ENCODE data around the gene CCK.
A peak's percentile ranks its signal among the peaks of the same experiment; 100 is the strongest.

CCK gene

GRCh38 chr3:42265059-42265991 is 660 bp downstream of the CCK start:
- no peak for DNase-seq

DNA sequence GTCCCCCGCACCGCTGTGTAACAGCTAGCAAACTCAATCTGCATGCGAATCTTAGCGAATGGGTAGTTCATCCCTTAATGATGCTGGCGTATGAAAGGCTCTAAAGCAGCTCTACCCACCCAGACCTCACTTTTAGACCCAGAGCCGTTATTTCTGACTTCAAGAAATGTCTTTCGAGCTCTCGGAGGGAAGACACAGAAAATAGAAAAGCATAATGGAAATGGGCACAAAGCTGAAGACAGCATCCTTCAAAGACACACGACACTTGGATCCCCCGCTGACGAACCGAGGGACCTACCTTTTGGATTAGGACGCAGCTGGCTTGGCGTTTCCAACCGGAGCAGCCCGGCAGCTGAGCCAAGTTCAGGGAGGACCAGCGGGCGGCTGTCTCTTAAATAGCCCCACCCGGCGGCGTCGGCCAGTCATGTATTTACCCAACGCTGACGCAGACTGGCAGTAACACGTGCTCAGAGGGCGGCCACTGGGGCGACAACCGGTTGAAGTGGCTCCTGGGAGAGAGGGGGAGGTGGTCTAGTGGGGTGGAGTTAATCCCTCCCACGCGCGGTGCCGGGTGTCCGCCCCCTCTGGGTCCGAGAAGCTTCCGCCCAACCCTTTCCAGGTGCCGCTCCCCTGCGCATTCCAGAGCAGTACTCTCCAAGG is 1.5 kb downstream of the CCK start:
- DNase-seq = peak; percentile 13

DNA sequence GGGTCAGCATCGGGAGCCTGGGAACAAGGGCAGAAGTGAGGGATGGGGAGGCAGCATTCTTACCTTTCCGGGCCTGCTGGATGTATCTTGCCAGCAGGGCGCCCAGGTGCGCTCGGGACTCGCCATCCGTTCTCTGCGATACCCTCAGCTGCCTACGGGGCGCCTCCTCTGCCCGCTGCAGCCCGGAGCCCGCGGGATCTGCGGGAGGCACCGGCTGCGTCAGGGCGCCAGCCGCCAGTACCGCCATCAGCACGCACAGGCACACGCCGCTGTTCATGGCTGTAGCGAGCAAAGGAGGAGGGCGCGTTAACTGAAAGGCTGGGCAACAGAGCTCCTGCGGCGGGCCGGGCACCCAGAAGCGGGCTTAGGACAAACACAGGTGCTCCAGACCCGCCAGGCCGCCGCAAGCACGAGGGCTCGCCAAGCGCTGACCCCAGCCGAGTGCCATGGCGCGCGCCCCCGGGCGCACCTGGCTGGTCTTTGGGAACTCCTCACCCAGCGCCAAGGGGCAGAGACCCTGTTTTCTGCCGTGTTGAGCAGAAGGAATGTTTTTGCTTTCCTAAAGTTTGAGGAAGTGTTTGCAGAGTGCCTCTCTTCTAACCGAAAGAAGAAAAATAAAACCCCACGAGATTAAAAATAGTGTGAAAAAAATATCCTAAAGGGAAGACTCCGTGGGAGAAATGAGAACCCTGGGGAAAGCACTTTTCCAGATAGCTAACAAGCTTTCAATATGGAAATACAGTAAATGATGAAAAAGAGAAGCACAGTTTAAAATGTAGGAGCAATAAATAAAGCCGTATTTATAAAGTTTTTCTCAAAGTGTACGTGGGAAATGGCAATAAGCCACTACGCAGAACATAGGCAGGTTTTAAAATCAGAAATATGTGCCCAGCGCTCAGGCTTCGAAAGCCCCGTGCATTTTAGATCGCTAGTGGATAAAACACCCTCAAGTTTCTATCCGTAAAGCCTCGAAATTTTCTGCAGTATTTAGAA is 2.3 kb downstream of the CCK start:
- peak; percentile 9 for DNase-seq

DNA sequence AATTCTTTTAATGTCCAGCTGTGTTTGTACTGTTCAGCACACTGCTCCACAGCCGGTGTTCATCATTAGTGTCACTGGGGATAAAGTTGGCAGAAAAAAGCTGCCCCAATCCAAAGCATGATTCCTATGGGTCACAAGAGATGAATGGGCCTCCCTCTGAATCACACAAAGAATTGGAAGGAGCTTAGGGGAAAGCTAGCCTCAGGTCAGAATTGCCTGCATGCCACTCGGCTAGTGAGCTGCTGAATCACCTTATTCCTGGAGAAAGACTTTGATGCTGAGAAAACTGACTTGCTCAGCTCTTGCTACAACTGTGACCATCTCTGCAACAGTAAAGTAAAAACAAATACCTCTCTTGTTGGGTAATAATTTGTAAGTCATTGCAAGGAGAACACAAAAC is 3.5 kb downstream of the CCK start:
- no peak for DNase-seq

DNA sequence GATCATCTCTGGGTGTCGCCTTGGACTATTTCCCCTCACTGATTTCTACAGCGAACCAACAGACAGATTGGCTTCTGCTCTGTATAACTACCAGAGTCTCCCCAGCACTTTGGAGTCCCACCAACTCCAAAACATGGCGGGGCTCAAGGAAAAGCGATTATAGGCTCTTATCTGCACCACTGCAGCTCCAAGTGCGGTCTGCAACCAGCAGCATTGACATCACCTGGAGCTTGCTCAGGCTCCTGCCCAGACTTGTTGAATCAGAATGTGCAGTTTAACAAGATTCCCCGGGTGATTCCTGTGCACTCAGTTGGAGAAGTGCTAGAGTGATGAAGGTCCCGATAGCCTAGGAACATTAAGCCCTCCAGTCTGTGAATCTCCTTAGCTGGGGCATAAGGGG is 9.0 kb downstream of the CCK start:
- DNase-seq = no peak

DNA sequence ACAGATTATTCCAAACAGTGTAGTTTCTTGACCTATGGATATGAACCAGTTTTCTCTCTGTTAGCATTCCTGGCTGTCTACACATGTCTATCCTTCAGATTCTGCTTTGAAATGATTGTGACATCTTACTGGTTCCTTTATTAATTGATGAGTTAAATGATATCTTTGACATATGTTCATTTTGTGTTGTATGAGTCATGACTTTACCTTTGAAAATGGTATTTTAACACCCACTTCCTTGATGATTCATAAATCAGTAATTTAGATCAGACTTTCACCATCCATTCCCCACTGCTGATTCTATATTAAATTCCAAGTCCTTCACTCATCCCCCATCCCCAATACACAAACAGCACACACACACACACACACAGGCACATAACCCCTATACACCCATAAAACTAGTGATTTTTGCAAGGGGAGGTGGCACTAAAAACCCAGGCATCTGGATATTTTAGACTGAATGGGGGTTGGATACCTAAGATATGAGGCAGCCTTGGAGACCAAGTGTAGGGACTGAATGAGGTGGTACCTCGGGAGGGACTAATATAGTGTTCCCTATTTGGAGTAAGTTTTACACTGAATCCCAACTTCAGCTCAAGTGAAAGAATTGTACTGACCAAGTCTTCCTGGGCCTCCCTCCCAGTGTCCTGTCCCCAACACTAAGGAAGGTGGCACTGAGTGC is 9.7 kb downstream of the CCK start:
- DNase-seq = no peak

- DNase-seq = no peak
Measured at GRCh38 chr3:42254566-42254965, 11.4 kb downstream of the CCK start.

DNA sequence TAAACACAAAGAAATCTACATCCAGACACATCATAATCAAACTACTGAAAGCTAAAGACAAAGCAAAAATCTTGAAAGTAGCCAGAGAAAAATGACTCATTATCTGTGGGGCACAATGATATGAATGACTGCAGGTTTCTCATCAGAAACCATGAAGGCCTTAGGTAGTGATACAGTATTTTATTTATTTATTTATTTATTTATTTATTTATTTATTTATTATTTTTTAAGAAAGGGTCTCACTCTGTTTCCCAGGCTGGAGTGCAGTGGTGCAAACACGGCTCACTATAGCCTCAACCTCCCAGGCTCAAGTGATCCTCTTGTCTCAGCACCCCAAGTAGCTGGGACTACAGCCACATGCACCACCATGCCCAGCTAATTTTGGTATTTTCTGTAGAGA is 15.2 kb downstream of the CCK start:
- DNase-seq = no peak

- peak; percentile 57 for DNase-seq
Measured at GRCh38 chr3:42247576-42248027, 18.4 kb downstream of the CCK start.

DNA sequence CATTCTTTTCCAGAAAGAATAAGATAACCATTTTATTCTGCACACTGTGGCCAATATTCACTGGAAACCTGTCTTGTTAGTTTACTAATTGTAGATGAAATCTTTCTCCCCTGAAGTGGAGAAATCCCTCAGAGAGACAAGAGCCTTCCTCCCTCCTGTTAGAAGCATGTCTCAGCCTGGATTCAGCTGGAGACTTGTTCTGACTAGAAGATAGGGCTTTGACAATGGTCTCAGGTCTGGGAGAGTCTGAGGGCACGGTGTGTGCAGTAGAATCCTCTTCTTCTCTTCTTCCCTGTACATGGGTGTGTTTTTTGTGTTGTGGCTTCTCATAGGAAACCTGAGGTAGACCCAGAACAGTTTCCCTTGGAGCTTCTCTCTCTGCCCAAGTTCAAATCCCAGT is 19.9 kb downstream of the CCK start:
- no peak for DNase-seq

- no peak for DNase-seq
Measured at GRCh38 chr3:42236611-42237010, 29.4 kb downstream of the CCK start.

DNA sequence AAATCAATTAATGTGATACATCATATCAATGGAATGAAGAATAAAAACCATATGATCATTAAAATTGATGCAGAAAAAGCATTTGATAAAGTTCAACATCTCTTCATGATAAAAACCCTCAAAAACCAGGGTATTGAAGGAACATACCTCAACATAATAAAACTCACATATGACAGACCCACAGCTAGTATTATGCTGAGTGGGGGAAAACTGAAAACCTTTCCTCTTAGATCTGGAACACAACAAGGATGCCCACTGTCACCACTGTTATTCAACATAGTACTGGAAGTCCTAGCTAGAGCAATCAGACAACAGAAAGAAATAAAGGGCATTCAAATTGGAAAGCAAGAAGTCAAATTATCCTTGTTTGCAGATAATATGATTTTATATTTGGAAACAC is 30.5 kb downstream of the CCK start:
- no peak for DNase-seq

DNA sequence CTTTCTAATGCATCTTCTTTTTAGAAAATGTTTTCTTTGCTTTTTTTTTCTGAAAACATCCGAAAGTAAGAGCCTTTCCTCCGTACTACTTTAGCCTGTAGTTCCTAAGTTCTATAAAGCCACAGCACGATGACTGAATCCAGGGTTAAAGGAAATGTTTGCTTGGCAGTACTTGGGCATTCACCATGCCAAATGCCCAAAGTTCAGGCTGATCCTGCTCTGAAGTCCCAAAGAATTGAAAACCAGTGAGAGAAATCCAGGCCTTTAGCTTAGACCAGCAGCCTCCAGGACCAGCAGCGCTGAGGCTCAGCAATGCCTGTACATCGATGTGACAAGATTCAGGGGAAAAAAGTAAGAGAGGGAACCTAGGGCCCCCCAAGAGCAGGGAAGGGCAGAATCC is 35.1 kb downstream of the CCK start:
- DNase-seq = no peak

DNA sequence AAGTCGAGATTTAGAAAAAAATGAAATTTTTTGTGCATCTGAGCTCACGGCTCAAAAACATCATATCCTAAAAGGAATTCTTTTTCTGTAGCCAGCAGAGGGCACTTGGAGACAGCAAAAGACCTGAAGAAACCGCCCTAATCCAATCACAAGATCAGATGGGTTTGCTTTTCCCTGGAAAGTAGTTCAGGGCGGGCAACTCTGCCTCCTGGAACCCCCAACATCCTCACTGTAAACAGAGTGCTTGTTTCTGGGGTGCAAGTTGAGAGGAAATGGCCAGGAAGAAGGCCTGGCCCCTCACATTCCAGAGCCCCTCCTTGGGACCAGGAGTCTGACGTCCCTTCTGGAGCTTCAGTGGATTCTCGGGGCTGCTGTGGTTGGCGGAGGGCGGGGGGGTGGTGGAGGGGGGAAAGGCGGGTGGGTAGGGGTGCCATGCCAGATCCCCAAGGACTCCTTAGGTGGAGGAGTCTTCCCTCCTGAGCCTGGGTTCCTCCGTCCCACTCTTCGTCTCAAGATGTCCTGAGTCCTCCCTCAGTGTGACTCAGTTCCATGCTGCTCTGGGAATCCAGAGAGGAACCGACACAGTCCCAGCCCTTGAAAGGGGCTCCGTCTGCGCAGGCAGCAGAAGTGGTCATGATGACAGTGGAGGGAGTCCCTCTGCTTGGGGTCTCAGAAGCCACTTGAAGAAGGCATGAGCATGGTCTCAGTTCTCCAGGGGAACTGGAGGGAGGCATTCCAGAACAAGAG is 35.9 kb downstream of the CCK start:
- no peak for DNase-seq

GRCh38 chr3:42229266-42229941 is 36.6 kb downstream of the CCK start:
- no peak for DNase-seq

DNA sequence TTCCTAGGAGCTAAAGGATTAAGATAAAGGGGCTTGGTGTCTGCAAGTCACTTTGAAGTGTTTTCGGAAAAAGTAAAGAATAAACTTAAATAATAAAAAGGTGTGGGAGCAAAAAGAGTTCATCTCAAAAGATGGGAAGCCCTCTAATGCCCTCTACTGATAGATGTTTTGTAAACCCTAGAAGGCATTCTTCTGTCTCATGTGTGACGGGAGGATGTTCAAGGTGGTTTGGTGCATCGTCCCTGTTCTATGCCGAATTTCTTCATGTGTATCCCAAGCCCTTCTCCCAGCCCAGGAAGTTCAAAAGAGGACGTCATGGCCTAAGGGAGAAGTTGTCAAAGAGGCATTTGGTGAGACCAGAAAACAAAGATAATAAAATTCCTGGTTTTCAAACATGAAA is 37.2 kb downstream of the CCK start:
- DNase-seq = no peak

DNA sequence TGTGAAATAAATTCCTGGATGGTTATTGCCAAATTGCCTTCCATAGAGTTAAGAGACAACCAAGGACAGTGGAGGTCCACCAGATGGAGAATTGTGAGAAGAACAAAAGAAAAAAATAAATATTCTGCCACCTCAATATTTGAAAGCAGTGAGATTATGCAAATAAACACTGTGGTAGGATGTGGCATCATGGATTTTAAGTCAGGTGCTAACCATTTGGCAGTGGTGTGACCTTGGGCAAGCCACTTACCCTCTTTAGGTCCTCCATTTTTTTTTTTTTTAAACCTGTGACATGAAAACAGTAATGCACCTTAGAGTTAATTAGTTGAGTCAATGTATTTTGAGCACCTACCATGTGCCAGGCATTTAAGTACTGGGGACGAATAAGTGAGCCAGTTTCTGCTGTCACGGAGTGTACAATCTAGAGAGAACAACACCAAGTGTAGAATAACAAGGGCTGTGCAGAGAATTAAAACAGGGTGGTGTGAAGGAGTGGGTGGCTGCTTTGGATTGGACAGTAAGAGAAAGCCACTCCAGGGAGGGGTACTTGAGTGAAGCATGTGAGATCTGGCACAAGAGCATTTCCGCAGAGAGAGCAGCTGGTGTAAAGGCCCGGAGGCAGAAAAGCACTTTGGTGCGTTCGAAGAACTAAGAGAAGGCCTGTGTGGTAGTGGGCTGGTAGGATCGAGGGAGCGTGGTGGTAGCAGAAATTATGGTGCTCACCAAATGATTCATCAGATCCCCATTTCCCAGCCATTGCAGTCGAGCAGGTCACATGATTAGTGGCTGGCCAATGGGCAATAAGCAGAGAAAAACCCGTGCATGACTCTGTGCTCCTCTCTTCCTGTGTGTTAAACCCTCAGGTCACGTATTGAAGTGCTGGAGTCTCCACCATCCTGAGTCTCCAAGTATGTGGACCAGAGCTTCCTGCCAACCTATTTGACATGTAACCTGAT is 39.2 kb downstream of the CCK start:
- DNase-seq = no peak

DNA sequence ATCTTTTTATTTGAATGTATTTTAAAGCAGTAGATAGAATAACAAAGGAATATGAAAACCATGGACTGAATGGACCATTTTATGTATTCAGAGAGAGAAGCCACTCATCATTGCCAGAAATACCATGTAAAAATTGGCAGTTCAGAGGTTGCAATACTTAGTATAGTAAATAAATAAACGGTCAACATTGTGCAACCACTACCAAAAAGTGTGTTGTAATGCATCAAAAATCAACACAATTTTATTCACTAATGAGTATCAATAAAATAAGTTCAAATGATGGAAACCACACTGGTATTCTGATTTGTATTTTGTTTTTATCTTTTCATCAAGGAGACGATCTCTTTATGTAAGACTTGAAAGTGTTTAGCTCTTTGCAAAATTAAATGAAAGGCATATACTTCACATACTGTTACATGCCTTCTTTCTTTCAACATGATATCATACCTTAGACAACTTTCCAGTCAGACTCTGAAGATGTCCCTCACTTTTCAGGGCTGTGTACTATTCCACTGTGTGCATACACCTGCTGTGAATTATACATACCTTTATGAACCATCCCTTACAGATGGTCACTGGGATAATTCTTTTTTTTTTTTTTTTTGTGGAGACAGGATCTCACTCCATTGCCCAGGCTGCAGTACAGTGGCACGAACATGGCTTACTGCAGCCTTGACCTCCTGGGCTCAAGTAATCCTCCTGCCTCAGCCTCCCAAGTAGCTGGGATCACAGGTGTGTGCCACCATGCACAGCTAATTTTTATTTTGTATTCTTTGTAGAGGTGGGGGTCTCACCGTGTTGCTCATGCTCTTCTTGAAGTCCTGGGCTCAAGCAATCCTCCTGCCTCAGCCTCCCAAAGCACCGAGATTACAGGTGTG is 40.3 kb downstream of the CCK start:
- DNase-seq = no peak

Data from activated CD4-positive, alpha-beta T cell treated with anti-CD3 and anti-CD28 coated beads, Interleukin-2, amount 50 U/mL, for 1 hour (primary cell).